GM18858 (cell line): ENCODE data around the gene MAP3K6.
"Not testable (repeated sequence)": the region's sequence is repeated elsewhere in the genome, so short reads cannot be mapped to it uniquely, and the experiment has no call there.

ENCODE experiments used
- ATAC-seq: cut with Tn5 transposase; IDR thresholded peaks from one replicate; pipeline ENCODE4 v1.9.1; 2021; ENCODE audit not compliant: unreplicated experiment

Gene MAP3K6, protein sequence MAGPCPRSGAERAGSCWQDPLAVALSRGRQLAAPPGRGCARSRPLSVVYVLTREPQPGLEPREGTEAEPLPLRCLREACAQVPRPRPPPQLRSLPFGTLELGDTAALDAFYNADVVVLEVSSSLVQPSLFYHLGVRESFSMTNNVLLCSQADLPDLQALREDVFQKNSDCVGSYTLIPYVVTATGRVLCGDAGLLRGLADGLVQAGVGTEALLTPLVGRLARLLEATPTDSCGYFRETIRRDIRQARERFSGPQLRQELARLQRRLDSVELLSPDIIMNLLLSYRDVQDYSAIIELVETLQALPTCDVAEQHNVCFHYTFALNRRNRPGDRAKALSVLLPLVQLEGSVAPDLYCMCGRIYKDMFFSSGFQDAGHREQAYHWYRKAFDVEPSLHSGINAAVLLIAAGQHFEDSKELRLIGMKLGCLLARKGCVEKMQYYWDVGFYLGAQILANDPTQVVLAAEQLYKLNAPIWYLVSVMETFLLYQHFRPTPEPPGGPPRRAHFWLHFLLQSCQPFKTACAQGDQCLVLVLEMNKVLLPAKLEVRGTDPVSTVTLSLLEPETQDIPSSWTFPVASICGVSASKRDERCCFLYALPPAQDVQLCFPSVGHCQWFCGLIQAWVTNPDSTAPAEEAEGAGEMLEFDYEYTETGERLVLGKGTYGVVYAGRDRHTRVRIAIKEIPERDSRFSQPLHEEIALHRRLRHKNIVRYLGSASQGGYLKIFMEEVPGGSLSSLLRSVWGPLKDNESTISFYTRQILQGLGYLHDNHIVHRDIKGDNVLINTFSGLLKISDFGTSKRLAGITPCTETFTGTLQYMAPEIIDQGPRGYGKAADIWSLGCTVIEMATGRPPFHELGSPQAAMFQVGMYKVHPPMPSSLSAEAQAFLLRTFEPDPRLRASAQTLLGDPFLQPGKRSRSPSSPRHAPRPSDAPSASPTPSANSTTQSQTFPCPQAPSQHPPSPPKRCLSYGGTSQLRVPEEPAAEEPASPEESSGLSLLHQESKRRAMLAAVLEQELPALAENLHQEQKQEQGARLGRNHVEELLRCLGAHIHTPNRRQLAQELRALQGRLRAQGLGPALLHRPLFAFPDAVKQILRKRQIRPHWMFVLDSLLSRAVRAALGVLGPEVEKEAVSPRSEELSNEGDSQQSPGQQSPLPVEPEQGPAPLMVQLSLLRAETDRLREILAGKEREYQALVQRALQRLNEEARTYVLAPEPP (N-terminal part only)

DNA sequence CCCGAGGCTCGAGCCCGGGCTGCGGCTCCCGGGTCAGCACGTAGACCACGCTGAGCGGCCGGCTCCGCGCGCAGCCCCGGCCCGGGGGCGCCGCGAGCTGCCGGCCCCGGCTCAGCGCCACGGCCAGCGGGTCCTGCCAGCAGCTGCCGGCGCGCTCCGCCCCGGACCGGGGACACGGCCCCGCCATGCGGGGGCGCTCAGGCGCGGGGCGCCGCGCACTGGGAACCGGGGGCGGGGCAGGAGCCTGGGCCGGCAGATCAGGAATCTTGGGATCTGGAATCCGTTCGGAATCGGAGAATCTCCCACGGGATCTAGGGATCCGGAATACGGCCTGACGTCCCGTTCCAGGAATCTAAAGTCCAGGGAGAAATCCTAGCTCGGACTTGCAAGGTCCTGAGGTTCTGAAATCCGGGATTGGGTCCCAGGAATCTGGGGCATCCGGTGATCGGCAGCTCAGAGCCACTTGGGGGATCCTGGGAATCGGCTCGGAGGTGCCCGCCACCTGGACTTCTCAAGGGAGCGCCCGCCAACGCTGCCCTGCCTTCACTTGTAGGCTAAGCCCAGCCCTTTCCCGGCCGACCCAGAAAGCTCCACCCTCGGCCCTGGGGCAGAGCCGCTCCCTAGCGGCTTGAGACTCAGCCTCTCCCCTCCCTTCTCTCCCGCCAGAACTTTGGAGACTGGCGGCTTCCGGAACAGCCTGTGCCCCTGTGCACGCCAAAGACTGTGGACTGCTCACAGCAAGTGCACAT lies at the start of gene MAP3K6:
TSS of gene MAP3K6 (minus strand) at position 551 of the 749 bp plus-strand sequence. CDS start at position 187, 364 bp downstream.
- ATAC-seq, result no peak

- no peak for ATAC-seq
Observed at GRCh38 chr1:27414091-27414490, 47.3 kb upstream of the MAP3K6 start.

- ATAC-seq, result no peak
Observed at GRCh38 chr1:27413004-27413403, 46.2 kb upstream of the MAP3K6 start.

DNA sequence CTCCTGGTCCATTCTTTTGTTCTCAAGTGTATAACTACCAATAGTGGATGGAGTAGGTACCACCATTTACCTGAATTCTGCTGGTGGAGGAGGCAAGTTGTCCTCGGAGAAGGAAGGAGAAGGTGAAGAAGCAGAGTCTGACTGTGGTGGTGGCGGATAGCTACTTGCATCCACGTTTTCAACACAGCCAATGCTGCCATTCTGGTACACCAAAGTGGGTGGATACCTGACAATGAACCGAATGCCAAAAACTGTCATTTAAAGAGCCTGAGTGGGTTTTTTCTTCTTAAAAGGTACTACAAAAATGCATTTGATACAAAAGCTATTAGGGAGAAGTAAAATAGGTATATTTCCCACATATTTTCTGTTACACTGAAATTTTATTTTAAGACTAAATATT lies 45.7 kb upstream of the MAP3K6 start:
- ATAC-seq, result no peak

- no peak for ATAC-seq
Observed at GRCh38 chr1:27410709-27411108, 43.9 kb upstream of the MAP3K6 start.

DNA sequence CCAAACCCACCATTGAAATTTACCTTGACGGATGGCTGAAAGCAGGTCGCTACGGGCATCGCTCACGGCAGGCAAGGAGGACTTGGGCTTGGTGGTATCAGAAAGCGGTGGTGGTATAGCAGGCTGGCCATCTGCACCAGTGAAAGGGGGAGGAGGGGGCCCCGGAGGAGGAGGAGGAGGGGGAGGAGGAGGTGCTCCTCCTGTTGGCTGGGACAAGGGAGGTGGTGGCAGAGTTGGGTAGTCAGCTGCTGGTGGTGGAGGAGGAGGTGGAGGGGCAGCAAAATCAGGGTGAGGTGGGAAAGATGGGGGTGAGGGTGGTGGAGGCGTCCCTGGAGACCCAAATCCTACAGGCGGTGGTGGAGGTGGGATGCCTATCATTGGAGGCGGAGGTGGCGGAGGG lies 42.9 kb upstream of the MAP3K6 start:
- ATAC-seq, result no peak

GRCh38 chr1:27408151-27408550 lies 41.4 kb upstream of the MAP3K6 start:
- ATAC-seq, result no peak

DNA sequence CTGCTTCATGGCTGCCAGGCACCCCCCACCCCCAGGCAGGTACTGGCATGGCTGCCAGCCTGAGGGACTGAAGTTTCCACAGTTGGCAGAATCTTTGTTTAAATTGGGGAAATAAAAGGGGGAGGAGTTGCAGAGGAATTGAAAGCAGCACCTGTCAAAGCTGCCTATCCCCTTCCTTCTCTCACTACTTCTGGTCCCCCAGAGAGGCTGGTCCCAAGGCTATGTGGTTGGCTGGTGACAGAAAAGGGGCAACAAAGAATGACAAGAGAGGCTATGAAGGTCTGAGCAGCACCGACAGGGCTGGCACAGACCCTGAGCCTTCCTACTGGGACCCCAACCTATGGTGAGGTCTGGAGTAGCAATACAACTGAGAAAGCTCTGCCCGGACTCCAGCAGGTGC lies 40.0 kb upstream of the MAP3K6 start:
- ATAC-seq, result not testable (repeated sequence)

DNA sequence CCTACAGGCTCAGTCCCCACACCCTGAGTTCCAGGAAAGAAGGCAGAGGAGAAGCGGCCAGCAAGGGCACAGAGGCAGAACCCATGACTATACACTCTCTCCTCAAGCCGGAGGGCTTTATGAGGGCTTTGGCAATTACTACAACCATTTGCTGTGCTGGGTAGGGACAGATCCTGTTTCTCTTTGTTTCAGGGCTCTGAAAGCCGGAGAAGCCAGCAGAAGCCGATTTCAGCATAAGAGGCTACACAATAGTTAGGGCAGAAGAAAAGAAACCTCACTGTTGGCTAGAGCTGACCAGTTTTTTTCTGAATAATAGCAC lies 39.6 kb upstream of the MAP3K6 start:
- ATAC-seq, result no peak

- ATAC-seq, result not testable (repeated sequence)
Observed at GRCh38 chr1:27405598-27406361, 39.0 kb upstream of the MAP3K6 start.

- ATAC-seq, result no peak
Observed at GRCh38 chr1:27405074-27405473, 38.3 kb upstream of the MAP3K6 start.

DNA sequence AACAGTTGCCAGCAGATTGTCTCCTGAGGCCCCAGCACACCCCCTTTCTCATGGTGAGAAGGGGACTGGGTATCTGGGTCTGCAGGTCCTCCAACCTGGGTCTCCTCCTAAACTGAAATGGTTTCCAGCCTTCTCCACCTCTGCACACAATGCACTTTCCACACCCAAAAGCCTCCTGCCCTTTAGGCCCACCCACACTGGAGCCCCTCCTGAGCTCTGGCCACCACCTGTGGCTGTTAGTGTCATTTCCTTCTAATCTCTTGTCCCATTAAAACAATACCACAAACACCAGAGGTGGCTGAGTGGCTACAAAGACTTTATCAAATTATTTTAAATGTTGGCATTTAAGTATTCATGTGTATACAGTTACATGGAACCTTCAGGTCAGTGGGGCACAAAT lies 37.2 kb upstream of the MAP3K6 start:
- ATAC-seq, result no peak

DNA sequence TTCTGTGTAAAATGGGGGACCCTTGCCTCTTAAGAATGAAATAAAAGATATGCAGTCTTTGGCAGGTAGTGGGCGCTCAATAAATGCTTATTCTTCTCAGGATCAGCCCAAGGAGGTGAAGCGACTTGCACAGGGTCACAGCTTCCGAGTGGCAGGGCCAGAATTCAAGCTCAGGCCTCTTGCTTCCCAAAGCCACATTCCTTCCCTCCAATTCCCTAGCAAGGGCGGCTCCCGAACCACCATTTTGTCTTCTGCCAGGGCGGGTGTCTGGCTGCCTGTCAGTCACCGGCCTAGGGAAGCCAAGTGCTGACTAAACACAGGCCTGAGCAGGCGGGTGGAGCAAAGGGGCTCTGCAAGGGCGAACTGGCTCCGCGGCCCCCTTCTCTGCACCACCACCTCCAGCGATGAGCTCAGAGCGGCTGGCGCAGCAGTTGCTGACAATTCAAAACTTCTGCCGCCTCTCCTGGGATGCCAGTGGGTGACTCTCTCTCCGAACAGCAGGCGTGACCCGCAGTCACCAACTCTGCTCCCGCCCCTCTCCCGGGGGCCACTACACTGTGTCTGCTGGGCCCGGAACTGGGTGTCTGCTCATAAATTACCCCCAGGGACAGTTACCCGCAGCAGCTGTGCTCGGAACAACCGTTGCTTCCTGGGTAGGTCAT lies 36.4 kb upstream of the MAP3K6 start:
- no peak for ATAC-seq

- no peak for ATAC-seq
Observed at GRCh38 chr1:27402349-27402754, 35.6 kb upstream of the MAP3K6 start.

GRCh38 chr1:27400963-27401341 lies 34.2 kb upstream of the MAP3K6 start:
- no peak for ATAC-seq

GRCh38 chr1:27400082-27400962 lies 33.6 kb upstream of the MAP3K6 start:
- ATAC-seq, result no peak

- ATAC-seq, result no peak
Observed at GRCh38 chr1:27399251-27400025, 32.7 kb upstream of the MAP3K6 start.
